WTC11 (cell line): ENCODE data around the gene ISCU.

Experiments
- CTCF ChIP-seq: fragments of 200-600 bp; IDR thresholded peaks from 2 replicates; pipeline ENCODE4 v1.8.0; 2022; ENCODE audit warnings: antibody characterized with exemption
- ELF4 ChIP-seq: sonication (generic); formaldehyde crosslinking; IDR thresholded peaks from 2 replicates; pipeline ENCODE4 v1.8.1; 2022; ENCODE audit warnings: low read depth, mild to moderate bottlenecking, moderate library complexity, missing genetic modification reagents
- NFYB ChIP-seq: sonication (generic); formaldehyde crosslinking; conservative IDR thresholded peaks from 2 replicates; pipeline ENCODE4 v1.8.0; 2022; ENCODE audit warnings: low read depth, missing genetic modification reagents
- NR3C1 ChIP-seq: sonication (generic); formaldehyde crosslinking; conservative IDR thresholded peaks from 2 replicates; pipeline ENCODE4 v1.8.1; 2023; ENCODE audit warnings: low read depth, mild to moderate bottlenecking, missing genetic modification reagents
- TP53 ChIP-seq: sonication (generic); formaldehyde crosslinking; IDR thresholded peaks from 2 replicates; pipeline ENCODE4 v1.8.1; 2023; ENCODE audit warnings: mild to moderate bottlenecking, missing genetic modification reagents
- ZNF219 ChIP-seq: sonication (generic); formaldehyde crosslinking; IDR thresholded peaks from 2 replicates; pipeline ENCODE4 v1.8.0; 2023; ENCODE audit warnings: missing genetic modification reagents, mild to moderate bottlenecking, borderline replicate concordance
- TF ChIP-seq, protein P1 (sequence below): sonication (generic); formaldehyde crosslinking; conservative IDR thresholded peaks from 2 replicates; pipeline ENCODE4 v1.8.1; 2022; ENCODE audit warnings: mild to moderate bottlenecking, missing genetic modification reagents

- TF ChIP-seq, protein P1, sequence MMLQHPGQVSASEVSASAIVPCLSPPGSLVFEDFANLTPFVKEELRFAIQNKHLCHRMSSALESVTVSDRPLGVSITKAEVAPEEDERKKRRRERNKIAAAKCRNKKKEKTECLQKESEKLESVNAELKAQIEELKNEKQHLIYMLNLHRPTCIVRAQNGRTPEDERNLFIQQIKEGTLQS (CRISPR knock-in tag) = no peak
- TF ChIP-seq CTCF = no peak
- no peak for TF ChIP-seq NR3C1
- TF ChIP-seq TP53 = no peak
- no peak for TF ChIP-seq ELF4 (CRISPR knock-in tag)
- no peak for TF ChIP-seq NFYB (CRISPR knock-in tag)
- TF ChIP-seq ZNF219 = no peak
Observed at GRCh38 chr12:108568338-108569154, 6.2 kb downstream of the ISCU start.
